ENCODE measurements around the gene WIPF2.

WIPF2 gene

DNA sequence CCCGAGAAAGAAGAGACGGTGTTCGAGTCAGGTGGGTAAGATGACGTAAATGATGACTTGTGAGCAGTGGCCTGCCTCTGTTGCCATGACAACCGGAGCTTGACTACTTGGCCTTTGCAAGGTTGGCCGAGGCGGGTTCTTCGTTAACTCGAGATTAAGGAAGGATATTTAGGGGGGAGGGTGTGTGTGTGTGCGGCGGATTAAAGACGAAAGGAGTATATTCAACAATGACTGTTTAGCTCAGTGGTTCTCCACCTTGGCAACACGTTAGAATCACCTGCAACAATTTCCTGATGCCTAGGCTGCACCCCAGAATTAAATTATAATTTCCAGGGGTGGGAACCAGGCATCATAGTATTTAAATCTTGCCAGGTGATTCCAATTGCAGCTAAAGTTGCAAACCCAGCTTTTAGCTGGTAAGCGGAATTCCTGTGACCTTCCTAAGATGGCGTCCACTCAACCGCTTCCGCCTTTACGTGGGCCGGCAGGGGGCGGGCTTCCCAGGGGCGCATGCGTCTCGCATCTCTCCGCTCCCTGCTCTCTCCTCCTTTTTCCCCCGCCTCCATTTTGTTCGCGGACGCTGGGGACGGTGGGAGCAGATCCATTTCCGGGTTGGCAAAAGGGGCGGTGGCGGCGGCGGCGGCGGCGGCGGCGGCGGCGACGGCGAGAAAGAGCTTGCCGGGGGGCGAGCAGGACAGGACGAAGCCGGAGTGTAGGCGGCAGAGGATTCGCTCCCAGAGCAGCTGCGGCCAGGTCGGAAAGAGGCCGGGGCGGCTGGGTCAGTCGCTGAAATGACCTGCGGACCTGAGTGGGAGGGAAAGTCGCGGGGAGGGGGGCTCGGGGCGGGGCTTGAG is at the start of gene WIPF2:
Gene WIPF2 (plus strand): TSS at position 565 of the 854 bp plus-strand sequence. CDS start 37,156 bp downstream, outside the sequence.
- DNase-seq, result peak; percentile 90

DNA sequence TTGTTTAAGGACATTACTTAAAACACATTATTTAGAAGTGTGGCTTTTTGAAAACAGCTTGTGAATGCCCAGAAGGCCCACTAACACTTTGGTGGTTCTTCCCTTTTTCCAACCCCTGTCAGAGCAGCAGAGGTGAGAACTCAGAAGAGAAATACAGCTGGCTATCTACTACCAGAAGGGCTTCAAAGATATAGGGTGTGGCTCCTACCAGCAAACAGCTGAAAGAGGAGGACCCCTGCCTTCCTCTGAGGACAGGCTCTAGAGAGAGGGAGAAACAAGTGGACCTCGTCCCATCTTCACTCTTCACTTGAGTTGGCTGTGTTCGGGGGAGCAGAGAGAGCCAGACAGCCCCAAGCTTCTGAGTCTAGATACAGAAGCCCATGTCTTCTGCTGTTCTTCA is 48.8 kb upstream of the WIPF2 start:
- DNase-seq, result no peak

DNA sequence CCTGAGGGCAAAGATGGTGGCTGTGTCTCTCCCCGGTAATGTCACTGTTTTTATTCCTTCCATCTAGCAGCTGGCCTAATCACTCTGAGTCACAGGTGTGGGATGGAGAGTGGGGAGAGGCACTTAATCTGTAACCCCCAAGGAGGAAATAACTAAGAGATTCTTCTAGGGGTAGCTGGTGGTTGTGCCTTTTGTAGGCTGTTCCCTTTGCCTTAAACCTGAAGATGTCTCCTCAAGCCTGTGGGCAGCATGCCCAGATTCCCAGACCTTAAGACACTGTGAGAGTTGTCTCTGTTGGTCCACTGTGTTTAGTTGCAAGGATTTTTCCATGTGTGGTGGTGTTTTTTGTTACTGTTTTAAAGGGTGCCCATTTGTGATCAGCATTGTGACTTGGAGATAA is 47.4 kb upstream of the WIPF2 start:
- DNase-seq, result no peak

GRCh38 chr17:40173091-40173777 is 45.9 kb upstream of the WIPF2 start:
- DNase-seq, result no peak

DNA sequence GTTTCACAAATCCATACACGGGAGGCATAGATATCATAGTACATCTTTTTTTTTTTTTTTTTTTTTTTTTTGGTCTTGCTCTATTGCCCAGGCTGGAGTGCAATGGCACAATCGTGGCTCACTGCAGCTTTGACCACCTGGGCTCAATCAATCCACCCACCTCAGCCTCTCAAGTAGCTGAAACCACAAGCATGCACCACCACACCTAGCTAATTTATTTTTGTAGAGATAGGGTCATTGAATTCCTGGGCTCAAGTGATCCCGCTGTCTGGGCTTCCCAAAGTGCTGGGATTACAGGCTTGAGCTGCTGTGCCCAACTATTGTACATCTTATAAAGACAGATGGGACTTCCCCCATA is 45.3 kb upstream of the WIPF2 start:
- no peak for DNase-seq

DNA sequence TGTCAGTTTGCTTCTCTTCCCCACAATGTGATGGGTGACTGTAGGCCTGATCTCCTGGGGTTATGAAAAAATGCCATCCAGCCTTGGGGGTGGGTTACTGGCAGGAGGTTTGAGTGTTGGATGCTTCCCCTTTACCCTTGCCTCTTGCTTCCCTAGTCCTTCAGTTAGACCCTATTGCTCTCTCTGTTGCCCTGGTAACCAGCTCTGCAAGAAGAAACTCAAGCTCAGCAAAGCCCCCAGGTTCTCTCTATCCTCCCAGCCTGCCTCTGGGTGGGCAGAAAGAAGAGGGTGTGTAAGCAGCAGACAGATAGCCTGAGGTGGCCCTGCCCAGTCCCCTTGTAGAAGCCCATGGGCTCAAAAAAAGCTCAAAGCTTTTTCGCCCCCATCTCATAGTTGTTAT is 44.6 kb upstream of the WIPF2 start:
- DNase-seq, result no peak

- DNase-seq, result no peak
These were observed 43.0 kb upstream of the WIPF2 start for GRCh38 chr17:40175928-40176753.

GRCh38 chr17:40176754-40177110 is 42.4 kb upstream of the WIPF2 start:
- DNase-seq, result no peak

- no peak for DNase-seq
These were observed 41.7 kb upstream of the WIPF2 start, which contains the start of gene RAPGEFL1 for GRCh38 chr17:40177275-40177874. TSS of gene RAPGEFL1 (plus strand) at chr17:40177470. CDS start at chr17:40177862, 392 bp downstream.

- no peak for DNase-seq
These were observed 41.0 kb upstream of the WIPF2 start for GRCh38 chr17:40178021-40178601.

GRCh38 chr17:40178660-40179059 is 40.4 kb upstream of the WIPF2 start:
- no peak for DNase-seq

- no peak for DNase-seq
These were observed 39.0 kb upstream of the WIPF2 start for GRCh38 chr17:40179923-40180659.

GRCh38 chr17:40180694-40181093 is 38.4 kb upstream of the WIPF2 start:
- no peak for DNase-seq

DNA sequence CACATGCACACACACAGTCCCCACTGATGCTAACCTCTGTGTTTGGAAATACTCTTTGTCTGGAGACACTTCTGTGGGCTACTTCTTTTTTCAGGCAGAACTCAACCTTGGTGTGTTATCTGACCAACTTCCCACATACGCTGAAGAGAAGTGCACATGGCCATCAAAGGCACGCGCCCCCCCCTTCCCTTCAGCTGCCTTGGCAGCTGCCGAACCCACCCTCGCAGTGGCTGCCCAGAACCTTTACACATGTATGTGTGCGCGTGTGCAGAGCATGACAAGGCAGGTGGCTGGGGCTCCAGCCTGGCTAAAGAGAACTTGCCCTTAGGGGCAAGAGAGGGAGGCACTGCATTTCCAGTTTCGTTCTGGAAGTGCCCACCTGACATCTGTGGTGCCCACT is 37.9 kb upstream of the WIPF2 start:
- no peak for DNase-seq

- no peak for DNase-seq
These were observed 36.5 kb upstream of the WIPF2 start for GRCh38 chr17:40182606-40183005.

GRCh38 chr17:40187238-40187637 is 31.9 kb upstream of the WIPF2 start:
- DNase-seq, result no peak

GRCh38 chr17:40188694-40189093 is 30.4 kb upstream of the WIPF2 start:
- DNase-seq, result no peak

- no peak for DNase-seq
These were observed 28.7 kb upstream of the WIPF2 start for GRCh38 chr17:40190197-40191021.

DNA sequence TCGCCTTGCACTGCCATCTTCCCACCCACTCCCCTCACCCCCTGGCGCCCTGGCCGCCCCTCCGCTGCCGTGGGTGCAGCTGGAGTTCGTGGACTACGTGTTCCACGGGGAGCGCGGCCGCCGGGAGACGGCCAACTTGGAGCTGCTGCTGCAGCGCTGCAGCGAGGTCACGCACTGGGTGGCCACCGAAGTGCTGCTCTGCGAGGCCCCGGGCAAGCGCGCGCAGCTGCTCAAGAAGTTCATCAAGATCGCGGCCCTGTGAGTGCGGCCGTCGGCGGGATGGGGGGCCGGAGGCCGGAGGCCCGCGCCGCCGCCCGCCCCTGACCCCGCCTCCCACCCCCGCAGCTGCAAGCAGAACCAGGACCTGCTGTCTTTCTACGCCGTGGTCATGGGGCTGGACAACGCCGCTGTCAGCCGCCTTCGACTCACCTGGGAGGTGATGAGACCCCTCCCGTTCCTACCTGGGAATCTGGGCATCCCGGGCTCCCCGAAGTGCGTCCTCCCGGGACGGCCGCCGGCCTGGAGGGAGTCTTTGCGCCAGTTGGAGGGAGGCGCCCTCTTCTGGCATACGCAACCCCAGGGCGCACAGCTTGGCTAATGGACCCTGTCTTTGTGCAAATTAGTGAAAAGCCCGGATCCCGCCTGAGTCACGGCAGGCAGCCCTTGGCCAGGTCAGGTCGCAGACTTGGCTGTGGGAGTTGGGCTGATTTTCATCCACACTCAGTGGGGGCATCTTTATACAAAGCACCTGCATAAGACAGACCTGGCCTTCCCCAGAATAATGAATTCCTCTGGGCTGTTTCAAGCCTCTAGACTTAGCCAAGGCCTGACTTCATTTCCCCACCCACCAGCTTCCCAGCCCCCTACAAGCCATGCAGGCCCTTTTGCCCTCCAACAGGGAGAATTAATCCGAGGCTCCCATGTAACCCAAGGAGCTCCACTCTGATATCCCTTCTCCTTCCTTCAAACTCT is 27.6 kb upstream of the WIPF2 start:
- DNase-seq, result no peak

- no peak for DNase-seq
These were observed 26.1 kb upstream of the WIPF2 start for GRCh38 chr17:40192961-40193360.
